ENCODE results near the gene AKIRIN2.

- no peak for TF ChIP-seq EP300 (IDR thresholded peaks at IDR 0.05)
- no peak for TF ChIP-seq CTCF (IDR thresholded peaks at IDR 0.05)
Measured at GRCh38 chr6:87721311-87721710, 19.3 kb upstream of the AKIRIN2 start.
